ENCODE measurements around the gene NKRF. TPM values are rescaled to one million over a fixed set of nuclear protein-coding genes. Genes with fewer than 3 reads are reported as not detected.

Gene NKRF
- total RNA-seq, 1 donor from 2014 or later: 5.3 TPM

- intact Hi-C loops (cut with DNase I): no loop called here
- DNase-seq (ENCODE audit: low spot score): no peak
Observed at GRCh38 chrX:119618439-119618838, 12.2 kb upstream of the NKRF start.

- DNase-seq (ENCODE audit: low spot score): no peak
- intact Hi-C loops (cut with DNase I): no loop called here
Observed at GRCh38 chrX:119617517-119618164, 11.4 kb upstream of the NKRF start.

- no peak for DNase-seq (ENCODE audit: low spot score)
- intact Hi-C loops (cut with DNase I): no loop called here
Observed at GRCh38 chrX:119614776-119615175, 8.6 kb upstream of the NKRF start.

GRCh38 chrX:119607018-119607389 lies 780 bp upstream of the NKRF start:
- intact Hi-C loops (cut with DNase I): loop anchor here (5.0 to 10.0 kb wide), 3 partner anchors 92 to 185 kb away; partner anchors contain the start of gene RPL39
- DNase-seq (ENCODE audit: low spot score): no peak

GRCh38 chrX:119605464-119606279 lies 552 bp downstream of the NKRF start:
- intact Hi-C loops (cut with DNase I): loop anchor here (5.0 to 10.0 kb wide), 3 partner anchors 91 to 187 kb away; partner anchors contain the start of gene RPL39
- DNase-seq (ENCODE audit: low spot score): peak; percentile 78

- intact Hi-C loops (cut with DNase I): loop anchor here (5.0 to 10.0 kb wide), 3 partner anchors 90 to 187 kb away; partner anchors contain the start of gene RPL39
- no peak for DNase-seq (ENCODE audit: low spot score)
Observed at GRCh38 chrX:119604766-119605463, 1.3 kb downstream of the NKRF start.

- intact Hi-C loops (cut with DNase I): loop anchor here (10.0 kb wide), 1 partner anchor 88 kb away; no protein-coding TSS in a partner anchor
- no peak for DNase-seq (ENCODE audit: low spot score)
Observed at GRCh38 chrX:119602701-119603255, 3.4 kb downstream of the NKRF start.

GRCh38 chrX:119589810-119590209 lies 16.4 kb downstream of the NKRF start:
- no peak for DNase-seq (ENCODE audit: low spot score)
- intact Hi-C loops (cut with DNase I): no loop called here

GRCh38 chrX:119583431-119584059 lies 22.7 kb downstream of the NKRF start:
- no peak for DNase-seq (ENCODE audit: low spot score)
- intact Hi-C loops (cut with DNase I): no loop called here

GRCh38 chrX:119579414-119579813 lies 26.8 kb downstream of the NKRF start:
- no peak for DNase-seq (ENCODE audit: low spot score)
- intact Hi-C loops (cut with DNase I): no loop called here

- intact Hi-C loops (cut with DNase I): no loop called here
Observed at GRCh38 chrX:119574394-119575266, 31.6 kb downstream of the NKRF start, which contains the start of gene UBE2A. Gene UBE2A (plus strand): TSS chrX:119574563. CDS start chrX:119574712, 149 bp downstream.

GRCh38 chrX:119573840-119574393 lies 32.3 kb downstream of the NKRF start:
- intact Hi-C loops (cut with DNase I): no loop called here
- DNase-seq (ENCODE audit: low spot score): no peak

More at GRCh38 chrX:119574394-119575266, 31.6 kb downstream of the NKRF start, which contains the start of gene UBE2A:
- peak; percentile 95 for DNase-seq (ENCODE audit: low spot score)

GRCh38 chrX:119573222-119573621 lies 33.0 kb downstream of the NKRF start:
- intact Hi-C loops (cut with DNase I): no loop called here
- DNase-seq (ENCODE audit: low spot score): no peak

GRCh38 chrX:119570351-119570835 lies 35.8 kb downstream of the NKRF start:
- intact Hi-C loops (cut with DNase I): no loop called here
- no peak for DNase-seq (ENCODE audit: low spot score)

- peak; percentile 91 for DNase-seq (ENCODE audit: low spot score)
- intact Hi-C loops (cut with DNase I): no loop called here
Observed at GRCh38 chrX:119565107-119565663, 41.0 kb downstream of the NKRF start, which contains the start of gene STEEP1. Gene STEEP1 (minus strand): TSS chrX:119565409. CDS start chrX:119565355, 54 bp downstream.

- intact Hi-C loops (cut with DNase I): no loop called here
- DNase-seq (ENCODE audit: low spot score): no peak
Observed at GRCh38 chrX:119552508-119552907, 53.7 kb downstream of the NKRF start.

GRCh38 chrX:119549327-119550016 lies 56.8 kb downstream of the NKRF start:
- intact Hi-C loops (cut with DNase I): no loop called here
- DNase-seq (ENCODE audit: low spot score): no peak

Measured in cardiac septum (tissue), 1 donor.